Activated CD4-positive, alpha-beta T cell treated with anti-CD3 and anti-CD28 coated beads, Interleukin-2, amount 50 U/mL, for 24 hours (primary cell): ENCODE measurements around the gene TRPV6.

ENCODE experiments used
- DNase-seq, 2 donors: peaks; one replicate each; pipeline ENCODE4 v3.0.0-alpha.2; 2020; ENCODE audit warnings: low read depth in 1 of 2, low spot score in 1 of 2

TRPV6 gene

DNA sequence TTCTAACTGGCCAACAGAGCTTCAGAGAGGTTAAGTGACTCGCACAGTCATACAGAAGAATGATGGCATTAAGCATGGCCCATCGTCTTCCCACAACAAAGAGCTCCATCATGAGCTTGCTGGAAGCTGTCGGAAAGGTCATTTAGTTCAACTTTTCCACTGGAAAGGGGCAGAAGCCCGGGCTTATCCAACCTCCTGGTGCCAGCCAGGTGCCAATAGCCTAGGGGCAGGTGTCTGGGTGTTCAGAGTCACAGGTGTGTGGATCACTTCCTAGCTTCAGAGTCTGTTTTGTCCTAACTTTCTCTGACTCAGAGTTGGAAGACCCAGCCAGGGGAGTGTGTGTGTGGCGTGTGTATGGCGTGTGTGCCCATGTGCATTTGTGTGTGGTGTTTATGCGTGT is 1.3 kb upstream of the TRPV6 start:
- no peak for DNase-seq

DNA sequence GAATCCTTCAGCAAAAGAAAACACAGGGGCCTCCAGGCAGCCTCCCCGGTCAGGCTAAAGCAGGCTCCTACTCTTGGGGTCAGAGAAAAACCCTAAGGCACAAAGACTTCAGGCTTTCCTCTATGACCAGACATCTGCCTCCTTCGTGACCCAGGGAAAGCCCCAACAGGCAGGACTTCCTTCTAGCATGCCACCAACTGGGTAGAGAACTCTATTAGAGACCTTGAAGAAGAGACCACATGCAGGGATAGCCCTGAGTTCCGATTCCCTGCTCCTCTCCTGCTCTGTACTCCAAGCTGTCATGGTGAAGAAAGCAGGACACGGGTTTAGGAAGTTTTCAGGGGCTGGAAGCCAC is 1.3 kb downstream of the TRPV6 start:
- DNase-seq: no peak

- DNase-seq: no peak
These were observed 1.8 kb downstream of the TRPV6 start for GRCh38 chr7:142883571-142884285.

DNA sequence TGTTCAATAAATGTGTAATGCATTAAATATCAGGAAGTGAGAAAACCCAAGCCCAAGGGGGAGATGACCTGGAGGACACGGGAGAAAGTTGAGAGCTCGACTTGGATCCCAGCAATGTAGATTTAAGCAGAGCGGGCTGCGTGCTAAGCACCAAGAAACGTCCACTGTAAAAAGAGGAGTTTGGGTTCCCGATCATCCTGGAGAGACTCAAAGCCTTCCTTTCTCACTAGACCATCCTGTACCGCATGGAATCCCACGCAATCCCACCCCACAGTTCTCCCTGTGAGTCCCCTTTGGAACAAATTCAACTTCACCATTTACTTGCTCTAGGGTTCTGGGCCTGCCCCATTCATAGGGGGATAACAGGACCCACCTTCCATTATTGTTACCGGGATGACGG is 2.4 kb downstream of the TRPV6 start:
- no peak for DNase-seq

DNA sequence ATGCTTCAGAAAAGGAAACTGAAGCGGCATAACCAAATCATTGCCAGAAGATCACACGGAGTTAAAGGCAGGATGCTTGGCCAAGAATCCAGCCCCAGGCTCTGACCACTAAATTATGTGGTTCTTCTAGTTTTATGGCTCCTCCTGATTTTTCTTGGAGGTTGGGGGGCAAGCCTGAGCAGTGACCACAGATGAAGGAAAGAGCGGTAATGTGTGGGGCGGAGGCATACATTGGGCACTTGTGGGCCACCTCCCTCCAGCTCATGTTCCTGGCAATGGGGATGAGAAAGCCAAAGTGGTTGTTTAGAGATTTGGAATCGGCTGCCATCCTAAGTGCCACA is 3.2 kb downstream of the TRPV6 start:
- no peak for DNase-seq

DNA sequence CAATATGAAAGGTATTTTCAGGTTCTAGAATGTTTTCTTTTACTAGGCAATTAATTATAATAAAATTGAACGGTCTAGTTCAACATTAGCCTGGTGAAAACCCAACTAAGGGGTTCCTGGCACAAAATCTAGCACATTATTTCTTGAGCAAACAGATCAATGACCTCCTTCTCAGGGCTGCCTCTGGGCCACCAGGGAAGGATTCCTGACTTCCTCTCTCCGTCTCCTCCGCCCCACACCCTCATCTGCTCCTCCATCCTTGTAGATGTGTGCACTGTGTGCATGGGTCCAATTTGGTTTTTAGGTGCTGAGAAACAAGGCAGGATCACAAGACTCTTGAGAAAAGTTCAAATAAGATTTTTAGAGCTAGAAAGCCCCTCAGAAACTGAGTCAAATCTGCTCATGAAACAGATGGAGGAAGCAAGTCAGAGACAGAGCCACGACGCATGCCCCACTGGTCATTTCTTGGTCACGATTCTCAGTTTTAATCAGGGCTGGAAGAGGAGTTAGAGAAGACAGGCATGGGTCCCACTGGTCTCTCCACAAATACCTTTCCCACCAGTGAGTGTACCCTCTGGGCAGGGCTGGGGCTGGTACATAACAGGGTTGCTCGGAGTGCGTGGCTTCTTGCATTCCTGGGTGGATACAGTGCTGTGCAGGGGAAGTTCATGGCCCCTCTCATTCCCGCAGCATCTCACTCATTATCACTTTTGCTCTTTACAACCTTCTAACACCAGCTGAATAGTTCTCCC is 3.8 kb downstream of the TRPV6 start:
- DNase-seq: no peak

DNA sequence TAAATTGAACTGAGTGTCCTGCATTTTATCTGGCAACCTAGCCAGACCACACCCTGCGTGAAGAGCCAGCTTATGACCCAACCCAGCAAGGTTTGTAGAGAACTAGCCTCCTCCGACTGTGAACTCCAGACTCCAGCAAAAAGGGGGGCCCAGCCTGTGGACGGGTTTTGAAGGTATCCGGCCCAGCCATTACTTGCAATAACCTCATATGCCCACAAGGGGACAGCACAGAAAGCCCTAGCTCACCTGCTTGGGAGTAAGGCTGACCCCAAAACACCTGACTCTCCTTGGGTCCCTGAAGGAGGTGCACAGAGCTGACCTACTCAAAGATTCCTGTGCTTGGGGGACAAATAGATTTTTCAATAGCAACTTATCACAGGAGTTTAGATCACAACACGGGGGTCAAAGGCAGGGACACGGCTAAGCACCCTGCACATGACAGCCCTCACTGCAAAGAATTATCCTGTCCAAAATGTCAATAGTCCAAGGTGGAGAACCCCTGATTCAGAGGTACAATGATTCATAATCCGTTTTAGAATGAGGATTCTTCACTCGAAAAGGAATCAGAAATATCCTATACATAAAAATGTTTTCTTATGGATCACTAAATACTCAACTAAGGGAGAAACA is 4.6 kb downstream of the TRPV6 start:
- DNase-seq: peak; percentile 12 to 42

GRCh38 chr7:142879060-142879459 is 6.5 kb downstream of the TRPV6 start:
- DNase-seq: no peak

DNA sequence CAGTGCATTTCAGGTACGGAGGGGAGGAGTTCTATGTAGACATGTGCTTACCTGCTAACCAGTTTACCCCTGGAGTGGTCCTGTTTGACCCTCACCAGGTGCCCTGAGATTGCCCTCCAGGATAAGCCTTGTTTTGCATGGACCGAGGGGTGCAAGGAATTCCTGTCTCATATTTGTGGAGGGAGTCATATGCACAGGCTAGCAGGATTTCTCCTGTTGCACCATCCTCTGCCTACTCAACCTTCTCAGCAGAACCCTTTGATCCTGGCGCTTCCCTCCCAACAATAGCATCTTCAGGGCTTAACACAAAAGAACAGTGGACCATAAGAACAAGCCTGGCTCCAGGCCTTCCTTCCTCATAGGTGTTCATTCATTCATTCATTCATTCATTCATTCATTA is 7.2 kb downstream of the TRPV6 start:
- no peak for DNase-seq

DNA sequence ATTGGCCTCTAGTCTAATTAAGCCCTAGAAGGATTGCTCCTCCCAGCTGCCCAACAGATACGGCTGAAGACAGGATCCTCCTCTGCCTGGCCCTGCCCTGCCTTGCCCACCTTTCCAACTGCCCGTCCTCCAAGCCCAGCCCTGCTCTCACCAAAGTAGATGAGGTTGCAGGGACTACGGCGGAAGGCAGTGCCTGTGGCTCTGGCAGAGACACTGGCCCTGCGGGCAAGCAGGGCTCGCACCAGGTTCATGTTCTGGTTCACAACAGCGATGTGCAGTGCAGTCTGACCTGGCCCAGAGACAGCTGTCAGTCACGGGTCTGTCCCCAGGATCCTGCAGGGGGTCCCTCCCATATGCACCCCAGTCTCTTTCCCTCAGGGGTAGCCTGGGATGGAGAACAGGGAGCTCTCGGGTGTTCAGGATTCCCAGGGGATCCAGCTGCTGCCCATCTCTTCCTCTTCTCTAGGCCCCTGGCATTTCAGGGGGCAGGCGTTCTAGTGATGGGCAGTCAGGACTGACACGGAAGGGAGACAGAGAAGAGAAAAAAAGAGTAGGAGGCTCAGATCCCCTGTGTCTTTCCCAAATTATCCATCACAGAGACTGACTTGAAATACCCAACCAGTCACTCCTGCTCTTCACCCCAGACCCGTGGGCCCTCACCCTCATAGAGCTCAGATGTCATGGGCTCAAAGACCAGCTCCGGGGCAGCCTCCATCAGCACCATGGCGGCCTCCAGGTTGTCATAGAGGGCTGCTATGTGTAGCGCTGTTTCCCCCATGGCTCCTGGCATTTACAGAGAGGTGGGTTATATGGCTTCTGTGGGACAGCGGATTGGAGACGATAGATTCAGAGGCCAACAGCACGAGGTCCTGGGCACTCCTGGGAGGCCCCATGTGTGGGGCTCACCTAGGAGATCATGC is 8.3 kb downstream of the TRPV6 start:
- DNase-seq: no peak

DNA sequence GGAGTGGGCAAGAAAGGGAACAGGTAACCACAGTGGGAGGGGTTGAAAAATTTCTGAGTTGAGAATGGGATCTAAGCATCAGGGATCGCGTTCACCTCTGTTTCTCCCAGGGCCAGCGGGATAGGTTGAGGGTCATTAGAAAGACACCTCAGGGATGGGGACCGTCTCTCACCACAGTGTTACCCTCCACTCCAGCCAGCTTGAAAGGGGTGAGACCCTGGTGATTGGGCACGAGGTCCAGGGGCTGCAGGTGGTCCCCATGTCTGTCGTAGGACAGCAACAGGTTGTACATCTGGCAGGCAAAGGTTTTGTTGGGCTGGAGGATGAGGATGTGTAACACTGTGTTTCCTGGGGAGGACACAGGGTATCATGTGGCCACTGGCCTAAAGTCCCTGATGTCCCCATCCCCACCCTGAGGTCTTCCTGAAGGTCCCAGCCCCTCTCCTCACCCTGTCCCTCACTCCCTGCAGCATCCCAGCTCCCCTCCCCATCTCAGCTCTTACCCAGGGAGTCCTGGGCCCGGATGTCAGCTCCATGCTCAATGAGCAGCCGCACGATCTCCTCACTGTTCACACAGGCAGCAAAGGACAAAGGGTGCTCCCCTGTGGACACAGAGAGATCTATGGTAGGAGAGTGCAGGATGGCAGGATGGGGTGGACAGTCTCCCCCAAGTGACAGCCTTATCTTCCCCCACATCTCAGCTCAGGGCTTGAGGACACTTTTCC is 9.1 kb downstream of the TRPV6 start:
- no peak for DNase-seq

GRCh38 chr7:142875456-142875855 is 10.1 kb downstream of the TRPV6 start:
- no peak for DNase-seq

GRCh38 chr7:142874837-142875236 is 10.7 kb downstream of the TRPV6 start:
- DNase-seq: no peak

DNA sequence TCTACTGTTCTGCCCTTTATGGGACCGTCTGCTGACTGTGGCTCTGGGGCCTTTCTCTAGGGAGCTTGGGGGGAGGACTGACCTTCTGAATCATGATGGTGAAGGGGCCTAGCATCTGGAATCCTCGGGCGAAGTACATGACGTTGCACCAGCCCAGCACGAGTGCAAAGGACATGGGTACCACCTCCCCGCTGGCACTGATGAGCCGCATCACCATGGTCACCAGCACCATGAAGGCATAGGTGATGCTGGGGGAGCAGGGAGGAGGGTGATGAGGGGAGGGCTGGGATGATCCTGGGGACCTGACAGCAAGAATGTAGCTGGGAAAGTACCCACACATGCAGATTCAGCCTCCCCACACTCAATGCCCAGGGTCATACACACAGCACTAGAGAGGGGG is 11.1 kb downstream of the TRPV6 start:
- DNase-seq: no peak

GRCh38 chr7:142873871-142874270 is 11.7 kb downstream of the TRPV6 start:
- DNase-seq: no peak

- no peak for DNase-seq
These were observed 12.2 kb downstream of the TRPV6 start for GRCh38 chr7:142873281-142873784.

- no peak for DNase-seq
These were observed 13.4 kb downstream of the TRPV6 start for GRCh38 chr7:142872106-142872675.

DNA sequence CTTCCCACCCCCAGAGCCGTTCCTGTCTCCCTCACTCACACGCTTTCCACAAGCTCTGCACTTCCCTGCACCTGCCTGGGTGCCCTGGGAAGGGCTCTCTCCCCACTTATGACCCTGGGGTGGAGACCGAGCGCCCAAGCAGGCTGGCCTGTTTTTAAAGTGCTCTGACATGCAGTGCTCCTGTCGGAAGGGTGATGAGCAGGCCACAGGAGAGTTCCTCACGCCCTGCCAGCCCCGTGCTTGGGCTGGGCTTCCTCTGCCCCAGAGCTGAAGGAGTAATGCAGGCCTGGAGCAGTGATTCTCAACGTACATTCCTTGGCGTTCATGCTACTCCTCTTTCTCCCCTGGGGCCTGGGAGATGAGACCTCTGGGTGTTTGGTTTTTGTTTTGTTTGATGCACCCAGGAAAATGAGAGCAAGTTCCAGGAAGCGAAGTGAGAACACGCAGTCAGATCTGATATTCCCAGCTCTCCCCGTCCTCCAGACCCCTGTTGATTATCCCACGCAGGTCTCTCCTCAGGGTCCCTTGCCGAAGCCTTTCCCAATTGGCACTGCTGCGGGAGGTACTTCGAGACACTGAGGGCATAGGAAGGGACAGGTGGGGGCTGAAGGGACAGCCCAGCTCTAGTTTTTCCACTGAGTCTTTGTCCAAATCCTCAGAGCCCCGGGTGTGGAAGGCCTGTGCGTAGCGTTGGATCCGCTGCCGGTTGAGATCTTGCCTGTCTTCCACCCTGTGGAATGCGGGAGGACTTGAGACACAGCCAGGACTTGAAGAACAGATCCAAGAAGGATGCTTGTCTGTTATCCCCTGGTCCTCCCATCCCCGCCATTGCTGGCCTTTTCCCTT is 14.1 kb downstream of the TRPV6 start:
- DNase-seq: no peak

- no peak for DNase-seq
These were observed 14.8 kb downstream of the TRPV6 start for GRCh38 chr7:142870566-142871259.
